NCI-H2081 (cell line): ENCODE measurements around the gene CIBAR2.

Source experiments
- DNase-seq, 2 experiments: peaks; one replicate each; lab custom pipeline; 2025; lab: John Stamatoyannopoulos, UW

CIBAR2 gene

DNA sequence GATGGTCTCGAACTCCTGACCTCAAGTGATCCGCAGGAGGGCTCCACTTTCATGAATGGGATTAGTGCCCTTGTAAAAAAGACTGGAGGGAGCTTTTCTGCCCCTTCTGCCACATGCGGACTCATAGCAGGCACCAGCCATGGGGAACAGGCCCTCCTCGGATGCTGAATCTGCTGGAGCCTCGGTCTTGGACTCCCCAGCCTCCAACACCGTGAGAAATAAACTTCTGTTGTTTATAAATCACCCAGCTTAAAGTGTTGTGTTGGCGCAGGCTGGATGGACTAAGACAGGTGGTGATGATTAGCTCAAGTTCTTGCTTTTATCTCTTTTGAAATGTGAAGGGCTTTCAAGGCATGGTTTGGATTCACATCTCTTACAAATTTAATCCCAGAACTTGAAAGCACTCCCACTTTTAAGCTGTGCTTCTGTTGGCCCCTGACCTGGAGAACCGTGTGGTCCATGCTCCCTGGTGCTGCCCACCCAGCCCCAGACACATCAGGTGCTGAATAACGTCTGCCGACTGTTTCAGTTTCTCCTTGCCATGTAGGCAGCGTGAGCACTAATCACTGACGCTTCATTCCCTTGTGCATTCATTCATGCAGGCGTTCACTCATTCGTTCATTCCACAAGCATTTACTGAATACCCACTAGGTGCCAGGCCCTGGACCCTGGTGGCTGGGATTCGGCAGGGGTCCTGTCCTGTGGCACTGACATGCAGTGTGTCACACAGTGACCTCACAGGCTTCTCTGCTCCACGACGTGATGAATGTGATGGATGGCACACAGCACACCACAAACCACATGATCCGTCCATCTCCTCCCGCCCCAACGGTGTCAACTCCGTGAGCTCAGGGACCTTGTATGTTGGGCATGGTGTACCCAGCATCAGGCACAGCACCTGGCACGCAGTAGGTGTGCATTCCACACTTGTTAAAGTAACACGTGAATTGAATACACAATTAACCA, 8.9 kb downstream of the CIBAR2 start:
- DNase-seq: no peak

- no peak for DNase-seq
Measured at GRCh38 chr16:85101956-85102630, 10.2 kb downstream of the CIBAR2 start.

GRCh38 chr16:85100265-85100664, 12.0 kb downstream of the CIBAR2 start:
- DNase-seq: no peak

DNA sequence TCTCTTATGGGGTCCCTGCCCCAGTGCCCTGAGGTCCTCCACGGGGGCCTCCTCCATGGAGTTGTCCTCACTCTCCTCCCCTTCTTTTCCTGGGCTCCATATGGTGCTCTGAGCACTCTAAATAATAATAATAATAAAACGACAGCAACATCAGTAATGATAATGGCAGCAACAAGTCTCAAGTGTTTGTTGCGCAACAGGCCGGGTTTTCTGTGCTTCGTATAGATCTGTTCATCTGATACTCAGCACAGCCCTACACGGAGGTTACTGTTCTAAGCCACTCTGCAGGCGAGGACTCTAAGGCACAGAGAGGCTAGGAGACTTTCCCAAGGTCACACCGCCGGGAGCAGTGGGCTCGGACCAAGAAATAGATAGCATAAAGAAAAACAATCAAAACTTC, 13.7 kb downstream of the CIBAR2 start:
- DNase-seq: no peak

- DNase-seq: no peak
Measured at GRCh38 chr16:85096921-85097320, 15.4 kb downstream of the CIBAR2 start.

DNA sequence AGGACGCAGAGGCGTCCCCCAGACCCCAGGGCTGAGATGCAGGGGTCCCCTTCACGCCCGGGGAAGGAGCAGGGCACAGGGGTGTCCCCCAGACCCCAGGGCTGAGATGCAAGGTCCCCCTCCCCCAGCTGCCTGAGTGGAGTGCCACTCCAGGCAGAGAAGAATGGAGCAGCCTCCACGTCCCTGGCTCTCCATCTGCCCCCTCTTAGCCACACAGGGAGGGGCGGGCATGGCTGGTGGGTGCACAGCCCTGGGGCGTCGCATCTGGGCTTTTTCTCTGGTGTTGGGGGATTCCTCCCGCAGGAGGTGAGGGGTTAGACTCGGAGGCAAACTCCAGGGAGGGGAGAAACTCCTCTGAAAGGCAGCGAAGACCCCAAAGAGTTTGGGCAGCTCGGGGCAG, 17.5 kb downstream of the CIBAR2 start:
- no peak for DNase-seq

- DNase-seq: no peak
Measured at GRCh38 chr16:85094176-85094805, 18.0 kb downstream of the CIBAR2 start.

DNA sequence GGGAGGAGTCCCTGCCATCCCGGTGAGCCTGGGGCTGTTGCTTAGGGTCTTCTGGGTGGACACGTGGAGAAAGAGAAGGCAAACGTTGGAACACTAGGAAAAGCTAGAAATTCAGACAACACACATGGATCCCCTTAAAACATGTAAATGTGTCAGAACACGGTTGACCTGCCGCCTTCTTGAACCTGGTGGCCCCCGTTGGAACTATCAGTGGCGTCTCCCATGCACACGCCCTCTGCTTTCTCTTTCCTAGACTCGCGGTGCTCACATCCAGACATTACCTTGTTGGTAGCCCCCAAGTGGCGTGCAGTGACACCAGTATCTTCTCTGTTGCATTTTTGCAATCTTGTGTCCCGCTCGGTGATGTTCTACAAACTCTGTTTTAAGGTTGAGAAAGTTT, 18.6 kb downstream of the CIBAR2 start:
- DNase-seq: no peak

DNA sequence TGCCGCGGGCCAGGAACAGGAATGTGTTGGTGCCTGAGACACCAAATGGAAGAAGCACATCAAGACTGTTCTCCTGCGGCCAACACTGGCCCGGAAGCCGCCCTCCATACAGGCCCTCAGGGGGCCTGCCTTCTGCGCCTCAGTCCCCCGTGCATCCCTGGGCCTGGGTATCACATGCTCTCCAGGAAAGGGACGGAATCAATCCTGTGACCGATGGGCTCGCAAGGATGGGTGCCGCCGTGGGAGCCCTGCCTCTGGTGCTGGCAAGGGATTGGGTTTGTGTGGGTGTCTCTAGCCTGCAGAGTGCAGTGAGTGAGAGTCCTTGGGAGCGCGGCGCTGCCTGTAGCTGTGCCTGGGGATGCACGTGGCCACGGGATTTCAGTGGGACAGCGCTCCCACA, 19.4 kb downstream of the CIBAR2 start:
- no peak for DNase-seq

DNA sequence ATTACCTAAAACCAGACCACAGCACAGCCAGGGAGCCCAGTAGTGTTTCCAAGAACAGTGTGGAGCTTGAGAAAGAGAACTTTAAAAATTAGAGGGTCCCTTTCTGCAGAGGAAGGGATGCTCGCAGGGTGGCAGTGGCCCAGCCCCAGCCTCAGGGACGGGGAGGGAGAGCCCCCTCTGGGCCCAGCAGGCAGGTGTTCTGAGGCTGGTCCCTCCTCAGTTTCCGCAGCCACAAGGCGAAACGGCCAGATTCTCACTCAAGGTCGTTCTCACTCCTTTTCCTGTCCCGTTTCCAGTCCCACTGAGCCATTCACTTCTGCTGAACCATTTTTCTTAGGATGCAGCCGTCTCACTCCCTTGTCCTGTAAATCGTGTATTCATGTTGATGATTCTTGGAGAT, 20.0 kb downstream of the CIBAR2 start:
- DNase-seq: no peak

DNA sequence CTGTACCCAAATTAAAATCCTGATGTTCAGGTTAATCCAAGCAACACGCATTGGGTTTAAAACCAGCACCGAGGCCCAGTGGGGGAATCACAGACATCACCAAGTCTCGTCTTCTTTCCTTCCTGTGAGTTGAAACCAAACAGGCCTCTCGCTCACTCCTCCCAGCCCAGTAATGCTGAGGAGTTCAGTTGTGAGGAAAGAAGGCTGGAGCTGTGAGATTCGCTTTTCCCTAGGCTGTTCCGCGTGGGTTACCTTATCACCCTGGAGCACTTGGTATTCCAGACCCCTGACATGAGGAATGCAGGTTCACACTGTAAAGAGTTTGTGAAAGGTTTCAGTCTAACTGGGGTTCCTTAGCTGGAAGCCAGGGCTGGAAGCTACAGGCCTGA, 20.8 kb downstream of the CIBAR2 start:
- no peak for DNase-seq

GRCh38 chr16:85090873-85091521, 21.3 kb downstream of the CIBAR2 start:
- no peak for DNase-seq

- no peak for DNase-seq
Measured at GRCh38 chr16:85090181-85090580, 22.1 kb downstream of the CIBAR2 start.

DNA sequence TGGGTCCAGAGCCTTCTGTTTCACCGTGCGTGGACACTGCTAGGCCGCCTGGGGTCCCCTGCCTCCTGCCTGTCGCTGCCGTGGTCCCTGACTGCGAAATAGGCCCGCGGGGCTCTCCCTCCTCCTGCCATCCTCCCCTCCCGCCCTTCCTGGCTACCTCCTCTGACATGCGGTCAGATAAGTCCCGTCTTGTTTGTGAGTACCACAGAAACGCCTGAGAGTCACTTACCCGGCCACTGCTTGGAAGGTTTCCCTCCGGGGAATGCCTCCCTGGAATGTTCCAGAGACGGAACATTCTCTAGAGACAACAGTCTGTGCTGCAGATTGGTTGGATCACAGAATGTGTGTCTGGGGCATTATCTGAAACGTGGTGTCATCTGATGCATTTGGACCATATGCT, 22.7 kb downstream of the CIBAR2 start:
- DNase-seq: no peak

GRCh38 chr16:85088570-85089199, 23.6 kb downstream of the CIBAR2 start:
- DNase-seq: no peak

DNA sequence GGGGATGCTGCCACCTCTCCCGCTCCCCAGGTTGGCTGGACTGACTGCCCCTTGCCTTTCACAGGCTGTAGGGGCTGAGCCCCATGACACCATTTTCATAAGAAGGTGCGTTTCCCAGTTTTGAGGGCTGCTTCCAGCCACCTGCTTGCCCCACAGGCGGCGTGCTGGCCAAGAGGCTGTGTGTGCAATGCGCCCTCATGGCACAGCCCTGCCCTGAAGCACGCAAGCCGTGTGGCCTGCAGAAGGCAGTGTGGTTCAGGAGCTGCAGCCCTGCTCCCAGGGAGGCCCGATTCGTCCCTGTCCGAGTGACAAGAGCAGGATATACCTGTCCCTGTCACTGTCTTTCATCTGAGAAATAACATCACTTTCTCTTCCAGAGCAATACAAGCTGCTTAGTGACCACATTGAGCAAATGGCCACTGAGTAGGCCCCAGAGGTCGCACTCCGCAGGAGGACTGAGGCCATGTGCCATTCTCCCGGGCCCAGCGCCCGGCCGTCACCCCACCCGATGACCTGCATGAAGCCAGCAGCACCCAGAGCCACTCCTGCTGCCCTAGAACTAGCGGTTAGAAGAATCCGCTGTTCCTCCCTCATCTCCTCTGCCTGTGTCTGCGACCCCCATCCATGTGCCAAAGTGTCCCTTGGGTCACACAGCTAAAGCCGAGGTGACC, 24.2 kb downstream of the CIBAR2 start:
- DNase-seq: no peak

DNA sequence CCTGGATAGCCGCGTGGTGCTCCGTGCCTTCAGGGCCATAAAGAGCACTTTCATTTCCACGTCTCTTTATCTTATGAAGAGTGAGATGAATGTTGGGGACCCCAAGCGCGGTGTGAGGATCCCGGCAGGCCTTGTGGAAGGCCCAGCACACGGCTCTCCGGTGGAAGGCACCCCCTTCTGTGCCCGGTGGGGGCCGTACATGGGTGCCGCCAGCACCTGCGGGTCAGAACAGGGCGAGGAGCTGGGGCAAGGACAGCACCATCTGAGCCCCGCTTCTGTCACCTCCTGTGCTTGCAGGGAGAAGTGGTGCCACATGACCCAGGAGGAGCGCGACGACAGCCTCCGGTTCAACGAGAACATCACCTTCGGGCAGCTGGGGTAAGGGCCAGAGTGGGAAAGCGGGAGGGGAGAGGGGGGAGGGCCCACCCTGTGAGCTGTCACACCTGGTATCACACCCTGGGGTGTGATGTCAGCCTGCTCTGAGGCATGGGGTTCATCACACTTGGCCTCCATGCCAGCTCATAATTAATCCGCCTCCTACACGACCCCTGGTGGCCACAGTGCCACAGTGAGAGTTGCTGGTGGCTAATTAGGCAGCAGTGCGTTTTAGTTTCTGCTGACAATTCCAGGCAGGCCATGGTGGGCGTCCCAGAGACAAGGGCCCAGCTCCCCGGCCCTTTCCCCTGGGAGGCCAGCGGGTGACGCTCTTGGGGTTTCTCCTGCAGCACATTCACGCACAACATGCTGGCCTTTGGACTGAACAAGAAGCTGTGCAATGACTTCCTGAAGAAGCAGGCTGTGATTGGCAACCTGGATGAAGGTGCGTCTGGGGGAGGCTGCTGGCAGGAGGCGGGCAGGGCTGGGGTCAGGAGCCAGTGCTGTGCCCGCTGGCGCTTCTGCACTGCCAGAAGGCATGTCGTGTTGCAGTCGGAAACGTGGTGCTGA, 25.7 kb downstream of the CIBAR2 start:
- peak; percentile 38 to 48 for DNase-seq

- no peak for DNase-seq
Measured at GRCh38 chr16:85085721-85086120, 26.6 kb downstream of the CIBAR2 start.

- DNase-seq: no peak
Measured at GRCh38 chr16:85084841-85085510, 27.3 kb downstream of the CIBAR2 start.
